Prostate gland (tissue), 2 donors: ENCODE data around the gene ZNF316.

ENCODE experiments used
- POLR2A ChIP-seq: fragments of 450-650 bp; IDR thresholded peaks from one replicate; pipeline ENCODE4 v1.6.1; 2016; ENCODE audit warnings: antibody characterized with exemption, mild to moderate bottlenecking
- TF ChIP-seq, protein P1 (sequence below), 4 experiments: fragments of 200-600 bp in 2 of 4; fragments of 450-650 bp in 2 of 4; sonication (generic) in 2 of 4; IDR thresholded peaks; 1 replicate in 3 of 4; 2 replicates in 1 of 4; pipeline ENCODE4 v1.5.1; 2016 to 2019; ENCODE audit warnings: antibody characterized with exemption in 4 of 4, mild to moderate bottlenecking in 2 of 4, moderate library complexity in 2 of 4

- TF ChIP-seq POLR2A, result no peak
- TF ChIP-seq, protein P1, sequence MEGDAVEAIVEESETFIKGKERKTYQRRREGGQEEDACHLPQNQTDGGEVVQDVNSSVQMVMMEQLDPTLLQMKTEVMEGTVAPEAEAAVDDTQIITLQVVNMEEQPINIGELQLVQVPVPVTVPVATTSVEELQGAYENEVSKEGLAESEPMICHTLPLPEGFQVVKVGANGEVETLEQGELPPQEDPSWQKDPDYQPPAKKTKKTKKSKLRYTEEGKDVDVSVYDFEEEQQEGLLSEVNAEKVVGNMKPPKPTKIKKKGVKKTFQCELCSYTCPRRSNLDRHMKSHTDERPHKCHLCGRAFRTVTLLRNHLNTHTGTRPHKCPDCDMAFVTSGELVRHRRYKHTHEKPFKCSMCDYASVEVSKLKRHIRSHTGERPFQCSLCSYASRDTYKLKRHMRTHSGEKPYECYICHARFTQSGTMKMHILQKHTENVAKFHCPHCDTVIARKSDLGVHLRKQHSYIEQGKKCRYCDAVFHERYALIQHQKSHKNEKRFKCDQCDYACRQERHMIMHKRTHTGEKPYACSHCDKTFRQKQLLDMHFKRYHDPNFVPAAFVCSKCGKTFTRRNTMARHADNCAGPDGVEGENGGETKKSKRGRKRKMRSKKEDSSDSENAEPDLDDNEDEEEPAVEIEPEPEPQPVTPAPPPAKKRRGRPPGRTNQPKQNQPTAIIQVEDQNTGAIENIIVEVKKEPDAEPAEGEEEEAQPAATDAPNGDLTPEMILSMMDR (IDR thresholded peaks at IDR 0.05), result no peak
Observed at GRCh38 chr7:6654842-6655610, 17.9 kb downstream of the ZNF316 start.
